GM12864 (cell line): ENCODE measurements around the gene TRAF3.

ENCODE experiments used
- DNase-seq: peaks from one replicate; pipeline ENCODE4 v3.0.0-alpha.2; 2011; ENCODE audit warnings: low read depth
- H3K4me3 ChIP-seq: 2 replicates; pipeline ENCODE4 v1.5.1; 2011; ENCODE audit warnings: mild to moderate bottlenecking, low read depth, low read length, control low read depth
- TF ChIP-seq, protein P1 (sequence below): IDR thresholded peaks from 2 replicates; pipeline ENCODE4 v1.5.1; 2011; ENCODE audit warnings: low read depth, mild to moderate bottlenecking, moderate library complexity, low read length, control low read depth, inconsistent platforms; ENCODE audit errors: missing control alignments

TRAF3 gene

DNA sequence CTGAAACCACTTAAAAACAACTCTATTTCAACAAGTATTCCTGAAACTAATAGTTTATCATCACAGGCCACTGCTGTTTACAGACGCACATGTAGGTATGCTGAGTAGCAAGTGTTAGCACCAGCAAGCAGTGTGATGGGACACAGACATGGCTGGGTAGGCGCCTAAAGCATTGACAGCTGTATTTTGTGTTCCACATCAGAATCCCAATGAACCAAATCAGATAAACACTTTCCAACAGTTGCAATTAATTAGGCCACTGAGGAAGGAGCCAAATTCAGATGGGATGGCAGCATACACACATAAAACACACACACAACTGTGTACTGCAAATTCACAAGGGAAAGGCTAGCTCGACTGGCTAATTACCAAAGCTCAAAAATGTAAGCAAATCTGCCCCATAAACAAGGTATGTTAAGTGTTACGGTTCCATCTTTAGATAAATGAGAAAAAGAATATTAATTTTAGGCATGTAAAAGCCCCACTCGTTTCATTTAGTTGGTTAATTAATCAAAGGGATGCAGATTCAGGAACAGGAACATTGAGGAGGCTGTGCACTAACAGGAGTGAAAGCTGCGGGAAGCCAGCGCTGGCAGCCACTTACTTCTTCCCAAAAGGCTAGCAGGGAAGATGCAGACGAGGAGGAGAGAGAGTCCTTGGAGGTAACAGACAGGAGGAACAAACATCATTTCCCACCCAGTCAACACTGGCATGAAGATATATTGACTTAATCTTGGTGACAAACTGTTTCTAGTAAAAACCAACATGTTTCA lies 178.6 kb downstream of the TRAF3 start:
- TF ChIP-seq, protein P1, sequence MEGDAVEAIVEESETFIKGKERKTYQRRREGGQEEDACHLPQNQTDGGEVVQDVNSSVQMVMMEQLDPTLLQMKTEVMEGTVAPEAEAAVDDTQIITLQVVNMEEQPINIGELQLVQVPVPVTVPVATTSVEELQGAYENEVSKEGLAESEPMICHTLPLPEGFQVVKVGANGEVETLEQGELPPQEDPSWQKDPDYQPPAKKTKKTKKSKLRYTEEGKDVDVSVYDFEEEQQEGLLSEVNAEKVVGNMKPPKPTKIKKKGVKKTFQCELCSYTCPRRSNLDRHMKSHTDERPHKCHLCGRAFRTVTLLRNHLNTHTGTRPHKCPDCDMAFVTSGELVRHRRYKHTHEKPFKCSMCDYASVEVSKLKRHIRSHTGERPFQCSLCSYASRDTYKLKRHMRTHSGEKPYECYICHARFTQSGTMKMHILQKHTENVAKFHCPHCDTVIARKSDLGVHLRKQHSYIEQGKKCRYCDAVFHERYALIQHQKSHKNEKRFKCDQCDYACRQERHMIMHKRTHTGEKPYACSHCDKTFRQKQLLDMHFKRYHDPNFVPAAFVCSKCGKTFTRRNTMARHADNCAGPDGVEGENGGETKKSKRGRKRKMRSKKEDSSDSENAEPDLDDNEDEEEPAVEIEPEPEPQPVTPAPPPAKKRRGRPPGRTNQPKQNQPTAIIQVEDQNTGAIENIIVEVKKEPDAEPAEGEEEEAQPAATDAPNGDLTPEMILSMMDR = no peak
- H3K4me3 ChIP-seq = no peak overlapping the region
- DNase-seq = no peak

- no peak for DNase-seq
- TF ChIP-seq, protein P1 = no peak
- H3K4me3 ChIP-seq = no peak overlapping the region
Observed at GRCh38 chr14:102957222-102957621, 180.0 kb downstream of the TRAF3 start.

DNA sequence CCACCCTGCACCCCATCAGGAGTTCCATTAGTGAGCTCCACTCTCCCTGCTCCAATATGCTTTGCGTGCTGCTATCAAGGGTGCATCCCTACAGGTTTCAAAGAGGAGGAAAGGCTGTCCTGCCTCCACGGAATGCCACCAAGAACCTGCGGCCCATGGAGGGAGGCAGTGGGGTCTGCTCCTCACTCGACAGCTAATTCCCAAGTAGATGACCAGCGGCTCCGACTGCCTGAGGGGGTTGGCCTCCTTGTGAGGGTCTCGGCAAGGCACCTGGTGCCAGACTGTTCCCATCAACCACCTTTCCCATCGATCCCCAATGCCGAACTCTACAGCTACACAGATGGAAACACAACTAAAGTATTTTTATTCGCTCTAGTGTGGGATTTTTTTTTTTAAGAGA lies 181.2 kb downstream of the TRAF3 start:
- TF ChIP-seq, protein P1 = no peak
- DNase-seq = no peak
- no peak overlapping the region for H3K4me3 ChIP-seq
